Ishikawa (cell line): ENCODE results near the gene PIM3.

Experiments
- CEBPB ChIP-seq: IDR thresholded peaks from 2 replicates; pipeline ENCODE4 v1.6.1; 2012
- CREB1 ChIP-seq: IDR thresholded peaks from 2 replicates; pipeline ENCODE4 v1.6.1; 2012; ENCODE audit warnings: low read depth
- EGR1 ChIP-seq: IDR thresholded peaks from 2 replicates; pipeline ENCODE4 v1.6.1; 2012
- EP300 ChIP-seq: IDR thresholded peaks from 2 replicates; pipeline ENCODE4 v1.6.1; 2012; ENCODE audit warnings: borderline replicate concordance
- FOXM1 ChIP-seq: IDR thresholded peaks from 2 replicates; pipeline ENCODE4 v1.6.1; 2012; ENCODE audit warnings: low read depth, borderline replicate concordance
- NFIC ChIP-seq: IDR thresholded peaks from 2 replicates; pipeline ENCODE4 v1.6.1; 2012
- RAD21 ChIP-seq: IDR thresholded peaks from 2 replicates; pipeline ENCODE4 v1.6.1; 2012; ENCODE audit warnings: low read depth
- TAF1 ChIP-seq: IDR thresholded peaks from 2 replicates; pipeline ENCODE4 v1.6.1; 2012; ENCODE audit warnings: low read depth, mild to moderate bottlenecking
- TCF12 ChIP-seq: IDR thresholded peaks from 2 replicates; pipeline ENCODE4 v1.6.1; 2012; ENCODE audit warnings: low read depth
- TEAD4 ChIP-seq: IDR thresholded peaks from 2 replicates; pipeline ENCODE4 v1.6.1; 2012
- YY1 ChIP-seq: IDR thresholded peaks from 2 replicates; pipeline ENCODE4 v1.6.1; 2012; ENCODE audit warnings: low read depth
- ZBTB7A ChIP-seq: IDR thresholded peaks from 2 replicates; pipeline ENCODE4 v1.6.1; 2012; ENCODE audit warnings: low read depth
- TF ChIP-seq, protein P1 (sequence below): IDR thresholded peaks from 2 replicates; pipeline ENCODE4 v1.6.1; 2012
- TF ChIP-seq, protein P2 (sequence below): IDR thresholded peaks from 2 replicates; pipeline ENCODE4 v1.6.1; 2012; ENCODE audit warnings: low read depth, mild to moderate bottlenecking
- TF ChIP-seq, protein P3 (sequence below): IDR thresholded peaks from 2 replicates; pipeline ENCODE4 v1.6.1; 2012

The PIM3 gene

DNA sequence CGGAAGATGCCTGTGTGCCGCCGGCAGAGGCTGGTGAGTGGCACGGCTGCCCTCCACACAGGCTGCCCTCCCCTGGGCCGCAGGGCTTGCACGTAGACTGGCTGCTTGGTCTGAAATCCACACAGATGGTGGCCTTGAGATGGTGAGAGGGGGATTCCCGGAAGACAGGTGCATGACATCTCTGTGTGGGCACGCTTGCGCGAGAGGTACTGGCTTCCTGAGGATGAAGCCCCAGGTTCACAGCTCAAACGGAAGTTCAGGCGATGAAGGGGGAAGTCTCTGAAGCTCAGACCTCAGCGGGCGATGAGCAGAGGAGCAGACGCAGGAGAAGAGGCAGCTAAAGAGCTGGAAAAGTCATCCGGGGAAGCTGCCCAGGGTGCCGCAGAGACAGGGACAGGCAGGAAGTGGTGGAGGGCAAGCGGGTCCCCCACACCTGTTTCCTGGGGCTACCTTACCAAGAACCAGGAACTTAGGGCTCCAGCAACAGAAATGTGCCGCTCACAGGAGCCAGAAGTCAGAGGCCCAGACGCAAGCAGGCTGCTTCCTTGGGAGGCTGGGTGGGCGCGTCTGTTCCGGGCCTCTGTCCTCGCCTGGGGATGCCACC, 34.9 kb upstream of the PIM3 start:
- TF ChIP-seq CREB1, result no peak
- TF ChIP-seq, protein P1, sequence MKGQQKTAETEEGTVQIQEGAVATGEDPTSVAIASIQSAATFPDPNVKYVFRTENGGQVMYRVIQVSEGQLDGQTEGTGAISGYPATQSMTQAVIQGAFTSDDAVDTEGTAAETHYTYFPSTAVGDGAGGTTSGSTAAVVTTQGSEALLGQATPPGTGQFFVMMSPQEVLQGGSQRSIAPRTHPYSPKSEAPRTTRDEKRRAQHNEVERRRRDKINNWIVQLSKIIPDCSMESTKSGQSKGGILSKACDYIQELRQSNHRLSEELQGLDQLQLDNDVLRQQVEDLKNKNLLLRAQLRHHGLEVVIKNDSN, result no peak
- TF ChIP-seq FOXM1, result no peak
- TF ChIP-seq TCF12, result no peak
- TF ChIP-seq TEAD4, result no peak
- no peak for TF ChIP-seq YY1
- no peak for TF ChIP-seq TAF1
- no peak for TF ChIP-seq RAD21
- no peak for TF ChIP-seq CEBPB
- no peak for TF ChIP-seq EGR1
- TF ChIP-seq, protein P2, sequence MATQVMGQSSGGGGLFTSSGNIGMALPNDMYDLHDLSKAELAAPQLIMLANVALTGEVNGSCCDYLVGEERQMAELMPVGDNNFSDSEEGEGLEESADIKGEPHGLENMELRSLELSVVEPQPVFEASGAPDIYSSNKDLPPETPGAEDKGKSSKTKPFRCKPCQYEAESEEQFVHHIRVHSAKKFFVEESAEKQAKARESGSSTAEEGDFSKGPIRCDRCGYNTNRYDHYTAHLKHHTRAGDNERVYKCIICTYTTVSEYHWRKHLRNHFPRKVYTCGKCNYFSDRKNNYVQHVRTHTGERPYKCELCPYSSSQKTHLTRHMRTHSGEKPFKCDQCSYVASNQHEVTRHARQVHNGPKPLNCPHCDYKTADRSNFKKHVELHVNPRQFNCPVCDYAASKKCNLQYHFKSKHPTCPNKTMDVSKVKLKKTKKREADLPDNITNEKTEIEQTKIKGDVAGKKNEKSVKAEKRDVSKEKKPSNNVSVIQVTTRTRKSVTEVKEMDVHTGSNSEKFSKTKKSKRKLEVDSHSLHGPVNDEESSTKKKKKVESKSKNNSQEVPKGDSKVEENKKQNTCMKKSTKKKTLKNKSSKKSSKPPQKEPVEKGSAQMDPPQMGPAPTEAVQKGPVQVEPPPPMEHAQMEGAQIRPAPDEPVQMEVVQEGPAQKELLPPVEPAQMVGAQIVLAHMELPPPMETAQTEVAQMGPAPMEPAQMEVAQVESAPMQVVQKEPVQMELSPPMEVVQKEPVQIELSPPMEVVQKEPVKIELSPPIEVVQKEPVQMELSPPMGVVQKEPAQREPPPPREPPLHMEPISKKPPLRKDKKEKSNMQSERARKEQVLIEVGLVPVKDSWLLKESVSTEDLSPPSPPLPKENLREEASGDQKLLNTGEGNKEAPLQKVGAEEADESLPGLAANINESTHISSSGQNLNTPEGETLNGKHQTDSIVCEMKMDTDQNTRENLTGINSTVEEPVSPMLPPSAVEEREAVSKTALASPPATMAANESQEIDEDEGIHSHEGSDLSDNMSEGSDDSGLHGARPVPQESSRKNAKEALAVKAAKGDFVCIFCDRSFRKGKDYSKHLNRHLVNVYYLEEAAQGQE, result no peak
- TF ChIP-seq ZBTB7A, result no peak
- no peak for TF ChIP-seq EP300

DNA sequence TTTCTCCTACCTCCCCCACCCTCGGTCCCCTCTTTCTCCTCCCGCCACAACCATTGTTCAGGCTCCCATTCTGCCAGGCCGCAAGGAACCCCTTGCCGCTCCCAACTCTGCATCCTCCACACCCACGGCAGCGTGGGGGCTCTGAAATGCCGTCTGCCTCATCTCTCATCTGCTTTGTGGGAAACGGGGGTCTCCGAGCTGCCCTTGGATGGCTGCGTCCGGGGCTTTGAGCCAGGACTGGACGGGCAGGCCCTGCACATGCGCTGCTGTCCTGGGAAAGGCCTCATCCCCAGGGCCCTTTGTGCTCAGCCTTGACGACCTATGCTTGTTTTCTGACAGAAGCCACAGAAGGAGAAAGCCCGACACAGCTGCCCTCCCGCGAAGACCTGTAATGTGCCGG, 33.7 kb upstream of the PIM3 start:
- no peak for TF ChIP-seq CREB1
- no peak for TF ChIP-seq EP300
- no peak for TF ChIP-seq FOXM1
- TF ChIP-seq ZBTB7A, result no peak
- TF ChIP-seq TEAD4, result no peak
- TF ChIP-seq CEBPB, result no peak
- TF ChIP-seq NFIC, result no peak
- TF ChIP-seq RAD21, result no peak
- TF ChIP-seq, protein P2, result no peak
- TF ChIP-seq, protein P3, sequence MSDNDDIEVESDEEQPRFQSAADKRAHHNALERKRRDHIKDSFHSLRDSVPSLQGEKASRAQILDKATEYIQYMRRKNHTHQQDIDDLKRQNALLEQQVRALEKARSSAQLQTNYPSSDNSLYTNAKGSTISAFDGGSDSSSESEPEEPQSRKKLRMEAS, result no peak

DNA sequence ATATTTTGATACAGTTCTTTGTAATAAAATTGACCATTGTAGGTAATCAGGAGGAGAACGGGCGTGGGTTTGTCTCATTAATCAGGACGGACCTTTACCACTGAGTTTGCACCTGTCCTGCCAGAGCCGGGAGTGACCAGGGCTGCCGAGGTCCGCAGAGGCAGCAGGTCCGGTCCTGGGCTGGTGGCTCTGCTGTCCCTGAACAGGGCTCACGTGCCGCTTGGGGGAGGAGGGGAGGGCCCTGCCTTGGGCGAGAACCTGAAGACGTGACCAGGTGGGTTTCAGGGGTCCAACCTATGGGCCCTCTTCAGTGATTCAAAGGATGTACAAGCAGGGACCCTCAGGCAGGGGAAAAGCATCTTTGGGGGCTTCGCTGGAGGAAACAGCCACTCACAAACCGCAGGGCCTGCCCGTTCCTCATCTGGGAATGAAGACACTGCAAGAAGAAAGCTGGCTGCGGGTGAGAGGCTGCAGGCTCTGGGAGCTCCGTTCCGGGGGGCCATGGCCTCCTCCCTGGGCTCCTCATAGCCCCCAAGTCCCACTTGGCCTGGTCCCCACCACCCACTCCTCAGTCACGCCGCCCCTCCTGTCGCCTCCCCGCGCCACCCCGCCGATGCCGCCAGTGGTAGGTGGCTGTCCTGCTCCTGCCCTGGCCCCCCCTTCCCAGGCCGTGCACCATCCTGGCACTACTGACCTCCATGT, 32.9 kb upstream of the PIM3 start:
- TF ChIP-seq, protein P2, result no peak
- no peak for TF ChIP-seq CREB1
- no peak for TF ChIP-seq ZBTB7A
- TF ChIP-seq EP300, result no peak
- no peak for TF ChIP-seq RAD21
- TF ChIP-seq YY1, result no peak
- no peak for TF ChIP-seq TCF12
- TF ChIP-seq, protein P1, result no peak
- TF ChIP-seq, protein P3, result no peak
- no peak for TF ChIP-seq TEAD4
- no peak for TF ChIP-seq FOXM1
- TF ChIP-seq CEBPB, result no peak
- TF ChIP-seq TAF1, result no peak
- TF ChIP-seq NFIC, result no peak
- no peak for TF ChIP-seq EGR1

DNA sequence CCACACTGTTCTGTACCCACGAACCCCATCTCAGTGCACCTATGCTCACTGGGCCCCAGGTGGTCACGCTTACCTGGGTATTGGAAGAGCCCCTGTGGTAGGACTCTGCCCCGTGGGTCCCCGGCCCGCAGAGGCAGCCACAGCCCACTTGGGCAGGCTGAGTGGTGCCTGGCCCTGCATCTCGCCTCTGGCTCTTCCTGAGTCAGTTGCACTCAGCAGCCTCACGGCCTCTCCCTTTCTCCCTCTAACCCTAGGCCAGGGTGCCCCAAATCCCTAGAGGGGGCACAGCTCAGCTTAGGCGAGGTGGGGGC, 32.4 kb upstream of the PIM3 start:
- TF ChIP-seq YY1 (no peak), TAF1 (no peak), RAD21 (no peak), NFIC (no peak), EGR1 (no peak), ZBTB7A (no peak), TEAD4 (no peak), FOXM1 (no peak), TCF12 (no peak), EP300 (no peak), CEBPB (no peak), CREB1 (no peak)
- TF ChIP-seq, protein P1, result no peak
- TF ChIP-seq, protein P2, result no peak
- TF ChIP-seq, protein P3, result no peak
